GM19397 (cell line): ENCODE data around the gene RFK.

Source experiments
- ATAC-seq: cut with Tn5 transposase; IDR thresholded peaks from one replicate; pipeline ENCODE4 v1.9.1; 2021; ENCODE audit warnings: mild to moderate bottlenecking, moderate library complexity; ENCODE audit not compliant: unreplicated experiment

The RFK gene

DNA sequence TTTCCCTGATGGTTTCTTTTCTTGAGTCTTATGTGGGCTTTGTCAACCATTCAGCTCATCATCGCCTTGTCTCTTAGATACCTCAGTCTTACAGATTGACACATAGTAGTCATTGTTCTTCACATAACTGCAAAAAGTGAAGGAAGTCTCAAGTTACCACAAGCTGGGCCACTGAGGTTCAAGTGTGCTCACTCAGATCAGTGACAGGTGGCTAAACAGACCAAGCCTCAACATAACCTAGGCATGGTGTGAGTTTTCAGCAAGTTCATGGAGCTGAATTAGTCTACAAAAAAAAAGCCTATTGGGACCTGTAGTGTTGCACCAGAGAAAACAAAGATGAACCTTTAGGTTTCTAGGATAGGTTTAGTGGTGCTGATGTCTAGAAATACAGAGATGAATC is 58.2 kb downstream of the RFK start:
- no peak for ATAC-seq
